ENCODE measurements around the gene CDH13.

CDH13 gene

DNA sequence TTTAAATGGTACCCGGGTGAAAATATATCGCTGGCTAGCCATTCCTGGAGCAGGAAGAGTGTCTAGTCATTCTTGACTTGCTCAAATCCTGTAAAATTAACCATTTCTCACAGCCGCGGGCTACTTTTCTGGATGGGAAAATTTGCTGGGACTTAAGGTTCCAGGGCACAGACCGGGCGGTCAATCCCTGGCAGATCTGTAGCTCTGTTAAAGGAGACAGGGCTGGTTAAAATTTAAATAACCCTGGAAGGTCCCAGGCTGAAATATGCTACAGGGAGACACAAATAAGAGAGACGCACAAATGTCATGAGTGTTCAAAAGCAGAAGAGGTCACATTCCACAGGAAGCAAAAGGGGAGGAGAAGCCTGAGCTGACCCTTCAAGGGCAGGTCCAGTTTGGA, 951.4 kb downstream of the CDH13 start:
- H3K27ac ChIP-seq (ENCODE audit: poor library complexity, severe bottlenecking) = no peak overlapping the region
- TF ChIP-seq CTCF (IDR thresholded peaks at IDR 0.05; ENCODE audit: poor library complexity, severe bottlenecking) = no peak

GRCh38 chr16:83579027-83579426, 952.3 kb downstream of the CDH13 start:
- DNase-seq (ENCODE audit: low spot score) (no peak), ATAC-seq (ENCODE audit: low read depth) (no peak)
- Histone ChIP-seq H3K4me3 (ENCODE audit: severe bottlenecking) (no peak overlapping the region), H3K27ac (ENCODE audit: poor library complexity, severe bottlenecking) (no peak overlapping the region), H3K27me3 (ENCODE audit: insufficient read depth, poor library complexity, severe bottlenecking) (no peaks in the 10 kb centered on the region), H3K4me1 (ENCODE audit: insufficient read depth, poor library complexity, severe bottlenecking) (no peaks in the 10 kb centered on the region), H3K36me3 (ENCODE audit: low read depth) (no peaks in the 10 kb centered on the region), H3K9me3 (ENCODE audit: severe bottlenecking) (no peaks in the 10 kb centered on the region)
- no peak for TF ChIP-seq CTCF (IDR thresholded peaks at IDR 0.05; ENCODE audit: poor library complexity, severe bottlenecking)

More for the DNA sequence above, 951.4 kb downstream of the CDH13 start:
- no peaks in the 10 kb centered on the region for H3K9me3 ChIP-seq (ENCODE audit: severe bottlenecking)
- no peak overlapping the region for H3K4me3 ChIP-seq (ENCODE audit: severe bottlenecking)
- H3K36me3 ChIP-seq (ENCODE audit: low read depth) = no peaks in the 10 kb centered on the region
- ATAC-seq (ENCODE audit: low read depth) = no peak
- no peaks in the 10 kb centered on the region for H3K4me1 ChIP-seq (ENCODE audit: insufficient read depth, poor library complexity, severe bottlenecking)
- no peaks in the 10 kb centered on the region for H3K27me3 ChIP-seq (ENCODE audit: insufficient read depth, poor library complexity, severe bottlenecking)
- DNase-seq (ENCODE audit: low spot score) = no peak

DNA sequence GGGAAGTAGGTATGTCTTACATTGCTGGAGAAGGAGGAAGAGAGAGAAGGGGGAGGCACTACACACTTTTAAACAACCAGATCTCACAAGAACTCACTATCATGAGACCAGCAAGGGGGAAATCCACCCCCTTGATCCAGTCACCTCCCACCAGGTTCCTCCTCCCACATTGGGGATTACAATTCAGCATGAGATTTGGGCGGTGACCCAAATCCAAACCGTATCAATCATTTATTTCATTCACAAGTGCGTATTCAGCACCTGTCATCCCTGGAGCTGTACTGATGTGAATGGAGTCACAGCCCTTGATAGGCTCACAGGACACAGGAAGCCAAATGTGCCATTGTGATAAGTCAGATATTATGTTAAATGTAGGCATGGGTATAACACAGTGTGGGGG, 952.7 kb downstream of the CDH13 start:
- Histone ChIP-seq H3K27ac (ENCODE audit: poor library complexity, severe bottlenecking) (no peak overlapping the region), H3K4me3 (ENCODE audit: severe bottlenecking) (no peak overlapping the region), H3K9me3 (ENCODE audit: severe bottlenecking) (no peaks in the 10 kb centered on the region), H3K36me3 (ENCODE audit: low read depth) (no peaks in the 10 kb centered on the region), H3K4me1 (ENCODE audit: insufficient read depth, poor library complexity, severe bottlenecking) (no peaks in the 10 kb centered on the region), H3K27me3 (ENCODE audit: insufficient read depth, poor library complexity, severe bottlenecking) (no peaks in the 10 kb centered on the region)
- ATAC-seq (ENCODE audit: low read depth) (no peak), DNase-seq (ENCODE audit: low spot score) (no peak)
- TF ChIP-seq CTCF (IDR thresholded peaks at IDR 0.05; ENCODE audit: poor library complexity, severe bottlenecking) = no peak

DNA sequence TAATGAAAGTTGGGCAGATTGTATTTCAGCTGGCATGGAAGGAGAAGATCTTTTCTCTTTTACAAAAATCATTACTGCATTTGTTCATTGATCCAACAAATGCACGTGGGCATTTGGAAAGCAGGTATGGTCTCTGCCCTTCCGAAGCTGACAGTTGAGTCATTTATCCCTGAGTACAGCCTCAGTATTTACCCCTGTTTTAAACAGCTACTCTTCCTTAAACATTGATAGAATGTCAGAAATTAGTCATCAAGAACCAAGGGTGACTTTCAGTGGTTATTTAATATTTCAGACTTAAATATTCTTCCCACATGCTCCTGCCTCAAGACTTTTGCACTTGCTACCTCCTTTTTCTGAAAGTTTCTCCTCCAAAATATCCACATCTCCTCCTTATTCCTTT, 954.3 kb downstream of the CDH13 start:
- TF ChIP-seq CTCF (IDR thresholded peaks at IDR 0.05; ENCODE audit: poor library complexity, severe bottlenecking) = no peak
- Histone ChIP-seq H3K36me3 (ENCODE audit: low read depth) (no peaks in the 10 kb centered on the region), H3K4me1 (ENCODE audit: insufficient read depth, poor library complexity, severe bottlenecking) (no peaks in the 10 kb centered on the region), H3K9me3 (ENCODE audit: severe bottlenecking) (no peaks in the 10 kb centered on the region), H3K27me3 (ENCODE audit: insufficient read depth, poor library complexity, severe bottlenecking) (no peaks in the 10 kb centered on the region), H3K27ac (ENCODE audit: poor library complexity, severe bottlenecking) (no peak overlapping the region), H3K4me3 (ENCODE audit: severe bottlenecking) (no peak overlapping the region)
- DNase-seq (ENCODE audit: low spot score) (no peak), ATAC-seq (ENCODE audit: low read depth) (no peak)

GRCh38 chr16:83581994-83582747, 955.4 kb downstream of the CDH13 start:
- no peak for ATAC-seq (ENCODE audit: low read depth)
- DNase-seq (ENCODE audit: low spot score) = no peak
- no peaks in the 10 kb centered on the region for H3K9me3 ChIP-seq (ENCODE audit: severe bottlenecking)
- H3K4me3 ChIP-seq (ENCODE audit: severe bottlenecking) = no peak overlapping the region
- H3K36me3 ChIP-seq (ENCODE audit: low read depth) = no peaks in the 10 kb centered on the region
- H3K27me3 ChIP-seq (ENCODE audit: insufficient read depth, poor library complexity, severe bottlenecking) = no peaks in the 10 kb centered on the region
- no peaks in the 10 kb centered on the region for H3K4me1 ChIP-seq (ENCODE audit: insufficient read depth, poor library complexity, severe bottlenecking)
- TF ChIP-seq CTCF (IDR thresholded peaks at IDR 0.05; ENCODE audit: poor library complexity, severe bottlenecking) = no peak
- no peak overlapping the region for H3K27ac ChIP-seq (ENCODE audit: poor library complexity, severe bottlenecking)

Data from RWPE2 (cell line).